NCI-H1105 treated with DMSO at 0.1 percent for 48 hours (cell line): ENCODE measurements around the gene ME3.
A peak's percentile ranks its signal among the peaks of the same experiment; 100 is the strongest.

Experiments used
- DNase-seq: peaks from one replicate; lab custom pipeline; 2025; lab: John Stamatoyannopoulos, UW

ME3 gene

GRCh38 chr11:86514453-86514852 lies 158.0 kb downstream of the ME3 start:
- no peak for DNase-seq

DNA sequence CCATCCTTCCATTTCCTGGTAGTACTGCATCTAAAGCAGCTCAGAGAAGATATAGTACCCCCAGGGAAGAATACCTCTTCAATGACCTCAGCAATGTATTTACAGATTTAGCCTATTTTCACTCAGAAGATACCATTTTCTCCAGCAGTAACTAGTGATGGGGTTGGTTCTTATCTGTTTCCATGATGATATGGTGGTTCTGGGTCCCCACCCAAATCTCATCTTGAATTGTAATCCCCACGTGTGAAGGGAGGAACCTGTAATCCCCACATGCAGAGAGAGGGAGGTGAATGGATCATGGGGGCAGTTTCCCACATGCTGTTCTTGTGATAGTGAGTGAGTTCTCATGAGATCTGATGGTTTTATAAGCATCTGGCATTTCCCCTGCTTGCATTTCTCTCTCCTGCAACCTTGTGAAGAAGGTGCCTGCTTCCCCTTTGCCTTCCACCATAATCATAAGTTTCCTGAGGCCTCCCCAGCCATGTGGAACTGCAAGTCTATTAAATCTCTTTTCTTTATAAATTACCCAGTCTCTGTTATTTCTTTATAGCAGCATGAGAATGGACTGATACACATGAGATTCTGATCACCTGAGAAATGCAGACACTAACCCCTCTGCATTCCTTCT lies 158.6 kb downstream of the ME3 start:
- no peak for DNase-seq

DNA sequence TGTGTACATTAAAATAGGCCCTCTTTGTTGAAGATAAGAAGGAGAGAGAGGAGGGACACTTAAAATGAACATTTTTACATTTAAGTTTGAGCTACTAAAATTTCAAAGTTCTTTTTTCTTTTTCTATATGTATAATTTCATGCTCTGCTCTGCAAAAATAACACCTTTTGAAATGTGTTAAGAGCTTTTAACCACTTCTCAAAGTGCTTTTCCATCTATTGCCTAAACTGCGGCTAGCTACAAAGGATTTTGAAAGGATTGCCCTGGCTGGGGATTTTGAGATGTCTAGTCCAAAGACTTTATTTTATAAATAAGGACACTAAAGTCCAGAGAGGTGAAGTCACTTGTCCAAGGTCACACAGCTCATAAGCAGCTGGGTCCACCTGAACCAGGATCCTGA lies 159.3 kb downstream of the ME3 start:
- DNase-seq, result no peak

GRCh38 chr11:86511086-86511551 lies 161.3 kb downstream of the ME3 start:
- no peak for DNase-seq

DNA sequence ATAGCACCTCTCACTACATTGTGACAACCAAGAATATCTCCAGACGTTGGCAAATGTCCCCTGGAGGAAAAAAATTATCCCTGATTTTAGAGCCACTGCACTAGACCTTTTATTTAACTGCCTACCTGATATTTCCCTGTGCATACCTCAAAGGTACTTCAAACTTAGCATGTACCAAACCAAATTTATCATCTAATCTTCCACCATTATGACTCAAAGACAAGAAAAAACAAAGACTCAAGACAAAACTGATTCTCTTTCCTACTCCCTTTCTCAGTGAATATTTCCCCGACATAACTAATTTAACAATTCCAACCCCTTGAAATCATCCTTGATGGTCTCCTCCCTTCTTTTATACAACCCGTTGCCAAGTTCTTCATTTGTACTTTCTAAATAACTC lies 161.7 kb downstream of the ME3 start:
- DNase-seq, result no peak

DNA sequence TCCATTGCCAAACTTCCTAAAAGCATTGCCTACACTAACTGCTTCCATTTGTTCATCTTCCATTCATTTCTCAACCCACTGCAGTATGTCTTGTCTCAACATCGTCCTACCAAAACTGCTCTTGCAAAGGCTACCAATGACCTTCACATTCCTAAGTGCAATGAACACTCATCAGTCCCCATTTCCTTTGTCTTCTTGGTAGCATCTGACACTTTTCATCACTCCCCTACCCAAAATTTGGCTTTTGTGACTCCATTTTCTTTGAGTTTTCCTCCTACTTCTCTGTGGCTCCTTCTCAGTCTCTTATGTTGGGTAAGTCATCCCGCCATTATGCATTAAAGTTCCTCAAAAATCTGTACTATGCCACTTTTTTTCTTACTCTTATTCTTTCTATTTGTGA lies 162.3 kb downstream of the ME3 start:
- DNase-seq, result no peak

DNA sequence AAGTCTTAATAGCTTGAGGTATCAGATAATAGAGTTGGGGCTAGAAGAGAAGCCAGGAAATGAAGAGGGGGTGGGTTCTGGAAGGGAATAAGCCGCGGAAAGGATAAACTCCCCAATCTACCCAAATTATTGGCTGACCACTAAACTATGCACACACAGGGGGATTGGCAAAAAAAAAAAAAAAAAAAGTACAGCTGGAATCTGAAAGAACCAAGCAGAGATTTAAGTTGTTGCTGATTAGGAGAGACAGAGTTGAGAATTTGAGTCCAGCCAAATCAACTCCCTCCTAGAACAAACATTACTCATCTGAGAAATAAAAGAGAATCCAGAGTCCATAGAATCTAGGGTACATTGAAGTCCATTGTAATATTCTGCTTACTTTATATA lies 162.8 kb downstream of the ME3 start:
- no peak for DNase-seq

- no peak for DNase-seq
Observed at GRCh38 chr11:86508604-86509587, 163.5 kb downstream of the ME3 start.

DNA sequence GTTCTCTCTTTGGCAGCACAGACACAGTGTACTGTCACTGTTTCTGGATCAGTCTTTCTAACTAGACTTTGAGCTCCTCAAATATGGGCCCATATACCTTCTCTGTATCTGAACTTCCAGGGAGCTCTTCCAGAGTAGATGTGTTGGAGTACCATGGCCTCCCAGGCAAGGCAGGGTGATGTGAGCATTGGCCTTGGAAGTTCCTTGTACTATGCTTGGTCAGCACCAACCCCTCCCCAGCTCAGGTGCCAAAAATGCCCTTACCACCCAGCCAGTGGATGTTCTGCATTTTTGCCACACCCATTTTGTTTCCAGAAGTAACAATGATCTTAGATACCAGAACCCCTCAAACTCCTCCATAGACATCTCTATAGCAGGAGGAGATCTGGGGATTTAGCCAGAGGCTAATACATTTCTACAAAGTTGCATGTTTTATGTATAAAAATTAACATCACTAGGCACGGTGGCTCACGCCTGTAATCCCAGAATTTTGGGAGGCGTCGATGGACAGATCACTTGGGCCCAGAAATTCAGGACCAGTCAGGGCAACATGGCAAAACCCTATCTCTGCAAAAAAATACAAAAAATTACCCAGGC lies 165.1 kb downstream of the ME3 start:
- no peak for DNase-seq

GRCh38 chr11:86506235-86506634 lies 166.2 kb downstream of the ME3 start:
- DNase-seq, result no peak

DNA sequence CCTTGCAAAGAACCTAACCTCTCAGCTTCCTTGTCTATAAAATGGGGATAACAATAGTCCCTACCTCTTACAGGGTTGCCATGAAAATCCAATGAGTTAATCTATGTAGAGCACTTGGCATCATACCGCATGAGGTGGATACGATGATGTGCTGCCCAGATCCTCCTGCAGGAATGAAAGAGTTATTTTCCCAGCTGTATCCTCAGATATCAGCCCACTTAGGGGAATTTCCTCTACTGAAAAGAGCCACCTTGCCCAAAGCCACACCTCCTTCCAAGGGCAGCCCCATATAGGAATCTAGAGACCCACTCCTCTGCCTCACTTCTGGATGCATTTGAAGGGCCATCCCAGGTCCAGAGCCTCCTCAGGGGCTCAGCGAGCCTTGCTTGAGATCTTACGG lies 169.3 kb downstream of the ME3 start:
- no peak for DNase-seq

- no peak for DNase-seq
Observed at GRCh38 chr11:86502137-86502642, 170.2 kb downstream of the ME3 start.

DNA sequence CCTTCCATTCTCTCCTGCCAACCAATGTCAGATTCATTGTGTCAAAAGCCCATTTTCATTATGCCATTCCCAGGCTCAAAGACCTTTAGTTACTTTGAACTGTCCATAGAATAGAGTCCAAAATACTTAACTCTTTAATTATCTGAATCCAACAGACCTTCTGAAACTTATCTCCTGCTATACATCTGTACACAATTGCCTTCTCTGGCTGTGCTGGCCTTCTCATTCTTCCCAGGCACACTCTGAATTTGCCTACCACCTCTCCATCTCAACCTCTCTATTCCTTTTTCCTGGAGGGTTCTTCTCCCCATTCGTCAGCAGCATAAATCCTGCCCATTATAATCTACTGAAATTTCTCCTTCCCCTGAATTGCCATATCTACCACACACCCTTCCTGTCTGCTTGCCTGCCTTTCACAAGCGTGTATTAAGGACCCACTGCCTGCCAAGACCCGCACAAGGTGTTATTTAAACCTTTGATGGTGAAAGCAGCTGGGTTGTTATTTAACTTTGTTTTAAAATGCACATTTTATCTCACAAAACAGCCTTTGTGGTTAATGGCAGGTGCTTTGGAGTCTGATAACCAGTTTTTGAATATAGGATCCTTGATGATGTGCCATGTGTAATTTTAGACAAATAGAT lies 171.8 kb downstream of the ME3 start:
- peak; percentile 20 for DNase-seq

DNA sequence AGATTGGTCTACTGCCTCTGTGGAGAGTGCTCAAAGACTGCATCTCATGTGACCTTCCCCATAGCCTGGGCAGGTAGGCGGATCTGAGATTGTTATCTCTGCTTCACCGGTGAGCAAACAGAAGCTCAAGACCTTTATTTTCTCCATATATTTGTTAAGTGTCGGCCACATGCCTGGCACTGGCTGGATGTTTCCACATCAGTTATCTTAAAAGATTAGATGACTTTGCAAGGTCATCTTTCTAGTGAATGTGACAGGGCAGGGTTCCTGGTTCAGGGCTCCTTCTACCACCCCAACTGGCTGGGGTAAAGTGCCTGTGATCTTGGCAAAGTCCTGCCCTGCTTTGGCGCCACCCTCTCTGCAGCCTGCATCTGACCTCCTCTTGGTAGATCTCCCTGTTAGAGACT lies 172.7 kb downstream of the ME3 start:
- no peak for DNase-seq

DNA sequence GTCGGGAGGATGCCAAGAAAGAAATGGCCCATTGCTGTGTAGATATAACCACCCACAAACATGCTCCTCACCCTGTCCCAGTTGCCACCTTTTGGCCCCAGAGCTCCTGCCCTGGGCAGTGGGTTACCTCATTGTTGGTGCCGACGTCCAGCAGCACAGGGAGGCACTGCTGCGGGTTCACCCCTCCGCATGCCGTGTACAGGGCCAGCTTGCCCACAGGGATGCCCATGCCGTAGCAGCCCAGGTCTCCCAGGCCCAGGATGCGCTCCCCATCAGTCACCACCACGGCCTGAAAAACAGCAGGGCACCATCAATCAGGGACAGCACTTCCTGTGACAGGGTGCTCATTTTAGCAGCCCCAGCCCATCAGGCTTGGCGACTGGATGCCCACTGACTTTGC lies 174.6 kb downstream of the ME3 start:
- no peak for DNase-seq

DNA sequence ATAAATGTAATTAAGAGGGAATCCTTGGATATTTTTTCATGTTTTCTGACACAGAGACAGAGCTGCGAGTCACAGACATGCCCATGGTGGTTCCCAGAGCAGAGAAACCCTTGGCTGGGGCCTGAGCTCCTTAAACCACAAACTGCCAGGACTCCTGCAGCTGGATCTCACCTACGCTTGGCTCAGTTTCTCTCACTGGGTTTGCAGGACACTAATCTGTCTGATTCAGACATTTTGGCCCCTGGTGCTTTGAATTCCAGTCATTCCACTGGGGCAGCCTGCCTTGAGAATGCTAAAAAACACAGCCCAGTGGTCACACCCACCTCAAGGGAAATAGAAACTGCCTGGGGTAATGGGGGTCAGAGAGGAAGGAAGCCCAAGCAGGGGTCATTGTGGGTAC lies 175.1 kb downstream of the ME3 start:
- no peak for DNase-seq

DNA sequence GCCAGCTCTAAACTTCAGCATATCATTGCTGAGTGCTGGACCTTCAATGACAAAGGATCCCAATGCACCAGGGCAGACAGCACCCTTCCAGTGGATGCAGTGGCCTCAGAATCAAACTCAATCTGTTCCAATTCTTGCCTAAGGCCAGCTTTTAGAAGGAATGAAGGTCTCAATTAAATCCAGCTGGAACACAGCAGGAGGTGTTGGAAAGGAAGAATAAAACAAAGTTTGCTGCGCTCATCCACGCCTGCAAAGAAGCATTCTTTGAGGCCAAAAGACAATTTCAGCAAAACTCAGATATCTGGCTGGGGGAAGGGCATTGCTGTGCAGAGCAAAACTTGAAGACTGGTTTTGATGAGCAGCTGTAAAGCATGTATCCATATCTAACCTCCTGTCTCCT lies 177.1 kb downstream of the ME3 start:
- DNase-seq, result no peak

DNA sequence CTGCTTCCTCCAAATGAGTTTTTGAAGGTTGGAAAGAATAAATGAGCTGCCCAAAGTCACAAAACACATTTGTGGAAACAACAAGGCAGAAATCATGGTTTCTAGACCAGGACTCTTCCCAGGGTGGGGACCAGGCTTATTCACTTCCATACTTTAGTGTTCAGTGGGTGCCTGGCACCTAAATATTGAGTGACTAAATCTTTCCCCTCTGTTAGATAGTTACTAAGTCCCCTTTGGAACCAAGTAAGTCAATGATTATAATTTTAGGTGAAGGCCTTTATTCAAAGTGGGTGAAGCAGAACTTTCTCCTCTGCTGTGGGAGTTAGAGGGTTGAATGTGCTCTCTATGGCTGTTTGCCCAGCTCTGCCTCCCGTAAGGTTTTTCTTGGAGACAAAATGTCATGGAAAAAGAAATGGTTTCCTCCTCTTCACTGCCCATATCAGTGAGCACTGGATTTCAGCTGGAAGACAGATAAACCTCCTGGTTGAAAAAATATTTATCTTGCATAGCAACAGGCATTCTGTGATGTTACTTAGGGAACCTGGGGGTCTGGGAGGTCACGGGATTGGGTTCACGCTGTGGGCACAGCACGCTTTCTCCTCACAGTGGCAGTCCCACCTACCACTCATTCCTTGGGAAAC lies 179.9 kb downstream of the ME3 start:
- DNase-seq, result no peak

DNA sequence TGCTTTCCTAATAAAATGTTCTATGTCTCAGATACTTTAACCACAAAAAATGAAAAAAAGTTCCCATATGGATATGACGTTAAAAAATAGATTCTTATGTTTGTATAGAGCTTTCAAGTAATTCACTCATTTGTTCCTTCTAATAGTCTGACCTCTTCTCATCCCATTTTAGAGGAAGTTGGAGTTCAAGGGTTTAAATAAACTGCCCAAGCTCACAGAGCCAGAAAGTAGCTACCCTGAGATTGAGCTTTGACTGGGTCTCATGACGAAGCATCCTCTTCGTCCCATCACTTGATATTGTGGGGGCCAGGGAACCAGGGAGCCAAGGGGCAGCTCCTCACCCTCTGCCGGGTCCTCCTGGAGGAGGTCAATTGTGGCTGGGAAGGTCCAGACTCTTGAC lies 181.4 kb downstream of the ME3 start:
- no peak for DNase-seq

DNA sequence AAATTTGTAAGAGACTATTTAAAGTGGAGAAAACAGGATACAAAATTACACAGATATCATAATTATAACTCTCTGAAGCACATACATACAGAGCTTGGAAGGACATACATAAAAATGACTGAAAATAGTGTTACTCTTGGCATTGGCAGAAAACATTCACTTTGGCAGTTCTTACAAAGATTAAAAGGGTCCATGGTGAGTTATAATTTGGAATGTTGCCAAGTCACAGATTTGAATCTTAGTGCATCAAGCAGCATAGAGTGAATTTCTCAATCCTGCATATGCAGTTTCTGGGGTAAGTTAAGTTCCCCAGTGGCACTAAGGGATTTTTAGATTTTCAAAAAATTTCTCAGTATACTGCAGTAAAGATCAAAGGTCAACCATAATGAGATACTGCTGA lies 181.8 kb downstream of the ME3 start:
- DNase-seq, result no peak

- DNase-seq, result no peak
Observed at GRCh38 chr11:86489442-86489841, 183.0 kb downstream of the ME3 start.

DNA sequence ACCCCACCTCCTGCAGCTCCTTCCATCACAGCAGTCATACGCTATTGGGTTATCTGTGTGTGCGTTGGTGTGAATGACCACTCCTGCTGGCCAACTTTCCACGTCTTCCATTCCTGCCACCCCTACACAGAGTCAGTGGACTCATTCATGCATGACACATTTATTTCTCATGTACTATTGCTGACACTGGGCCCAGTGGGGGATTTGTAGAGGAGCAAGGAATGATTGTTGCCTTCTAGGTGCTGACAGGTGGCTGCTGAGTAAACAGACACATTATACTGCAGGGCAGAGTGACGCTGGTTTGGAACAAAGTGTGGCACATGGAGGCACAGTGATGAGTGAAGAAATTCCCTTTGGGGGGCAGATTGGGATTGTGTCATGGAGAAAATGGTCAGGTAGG lies 183.9 kb downstream of the ME3 start:
- DNase-seq, result no peak
